IPS-NIHi7 (cell line): Measurements from ENCODE around the gene SHISA6.
A peak's percentile ranks its signal among the peaks of the same experiment; 100 is the strongest.

ENCODE experiments used
- DNase-seq: peaks from one replicate; pipeline ENCODE4 v3.0.0; 2012; ENCODE audit warnings: mixed read lengths; ENCODE audit errors: extremely low spot score

SHISA6 gene

DNA sequence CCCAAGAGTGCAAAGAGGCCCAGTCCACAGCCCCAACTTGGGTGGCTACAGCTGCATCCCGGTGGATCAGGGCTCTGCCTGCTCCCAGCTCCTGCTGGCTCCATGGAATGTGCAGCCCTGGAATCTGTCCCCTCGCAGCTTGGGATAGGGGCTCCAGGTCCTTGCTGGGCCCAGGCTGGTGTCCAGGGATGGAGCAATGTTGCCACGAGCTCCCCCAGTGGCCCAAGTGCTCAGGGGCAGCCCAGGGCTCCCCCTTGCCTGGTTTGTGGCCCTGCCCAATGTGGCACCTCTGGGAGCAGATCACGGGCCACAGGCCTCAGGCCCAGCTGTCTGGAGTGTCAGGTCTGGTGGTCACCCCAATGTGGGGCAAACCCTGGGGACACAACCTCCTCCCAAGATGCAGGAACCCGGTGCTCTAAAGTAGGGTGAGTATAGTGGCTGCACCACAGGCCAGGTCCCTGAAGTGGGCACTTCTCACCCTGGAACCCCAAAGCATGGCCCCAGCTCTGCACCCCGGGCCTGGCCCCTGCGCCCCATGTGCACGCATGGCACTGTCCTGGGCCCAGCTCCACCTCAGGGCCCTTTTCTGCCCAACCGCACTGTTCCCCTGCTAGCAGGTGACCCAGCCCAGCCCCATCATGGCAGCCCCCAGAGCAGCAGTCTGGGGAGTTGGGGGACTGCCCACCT, 342.4 kb downstream of the SHISA6 start:
- no peak for DNase-seq

DNA sequence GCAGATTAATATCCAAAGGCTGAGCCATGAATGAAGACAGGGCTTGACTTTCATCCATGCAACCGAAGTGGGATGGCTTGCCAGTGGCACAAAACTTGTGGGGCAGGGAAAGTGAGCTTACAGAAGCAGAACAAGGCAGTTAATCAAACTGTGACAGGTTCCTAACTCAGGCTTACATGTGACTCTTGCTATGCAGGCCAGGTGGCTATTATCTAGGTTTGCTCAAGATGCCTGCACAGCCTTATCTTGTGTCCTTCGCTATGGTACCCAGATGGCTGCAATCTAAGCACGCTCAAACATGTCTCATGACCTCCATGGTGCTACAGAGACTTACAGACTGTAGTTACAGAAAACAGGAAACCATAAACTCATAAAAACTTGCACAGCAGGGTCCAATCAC, 348.7 kb downstream of the SHISA6 start:
- no peak for DNase-seq

DNA sequence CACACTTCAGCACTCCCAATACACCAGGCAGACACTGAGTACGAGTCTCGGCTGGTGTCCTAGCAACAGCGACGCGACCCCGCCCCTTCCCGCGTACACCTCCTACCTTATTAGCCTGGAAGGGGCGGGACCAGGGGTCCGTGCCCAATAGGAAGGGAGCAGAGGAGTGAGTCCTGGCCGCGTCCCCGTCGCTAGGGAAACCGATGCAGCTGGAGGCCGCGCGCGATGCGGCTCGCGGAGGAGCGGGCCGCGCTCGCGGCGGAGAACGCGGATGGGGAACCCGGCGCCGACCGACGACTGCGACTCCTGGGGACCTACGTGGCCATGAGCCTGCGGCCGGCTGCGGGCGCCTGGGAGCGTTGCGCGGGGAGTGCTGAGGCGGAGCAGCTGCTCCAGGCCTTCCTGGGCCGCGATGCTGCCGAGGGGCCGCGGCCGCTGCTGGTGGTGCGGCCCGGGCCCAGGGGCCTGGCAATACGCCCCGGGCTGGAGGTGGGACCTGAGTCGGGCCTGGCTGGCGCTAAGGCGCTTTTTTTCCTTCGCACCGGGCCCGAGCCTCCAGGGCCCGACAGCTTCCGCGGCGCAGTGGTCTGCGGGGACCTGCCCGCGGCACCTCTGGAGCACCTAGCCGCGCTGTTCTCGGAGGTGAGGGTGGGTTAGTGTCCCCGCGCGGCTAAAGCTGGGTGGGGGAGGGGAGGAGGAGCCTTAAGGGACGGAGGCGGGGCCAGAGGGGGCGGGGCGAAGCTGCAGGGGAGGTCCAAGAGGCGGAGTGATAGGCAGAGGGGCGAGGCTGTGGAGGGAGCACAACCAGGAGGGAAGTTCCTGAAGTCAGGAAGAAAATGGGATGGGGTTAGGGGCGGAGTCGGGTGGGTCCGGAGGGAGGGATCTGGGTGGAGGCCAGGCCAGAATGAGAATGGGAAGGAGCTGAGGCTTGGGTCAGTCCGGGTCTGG, 357.5 kb downstream of the SHISA6 start, which contains the start of gene DNAH9:
Gene DNAH9, plus strand, starts transcription at position 197 of the 948 bp plus-strand sequence. Its CDS starts 29 bp downstream, at position 226.
- peak; percentile 96 for DNase-seq

DNA sequence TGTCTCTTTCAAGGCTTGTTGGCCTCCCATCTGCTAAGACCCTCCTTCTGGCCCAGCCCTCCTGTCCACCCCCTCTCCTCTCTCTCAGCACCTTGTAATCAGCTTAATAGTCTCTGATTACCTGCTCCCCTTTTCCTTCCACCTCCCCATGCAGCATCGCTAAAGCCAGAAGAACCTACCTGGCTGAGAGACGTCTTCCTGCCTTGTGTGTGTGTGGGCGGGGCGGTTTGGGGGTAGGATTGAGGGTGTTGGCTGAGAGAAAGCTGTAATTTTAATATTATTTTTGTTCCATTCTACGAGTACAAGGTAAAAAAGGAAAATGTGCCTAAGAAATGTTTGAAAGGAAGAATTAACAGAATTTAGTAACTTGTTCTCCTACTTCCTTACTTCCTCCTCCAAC, 360.6 kb downstream of the SHISA6 start:
- no peak for DNase-seq

DNA sequence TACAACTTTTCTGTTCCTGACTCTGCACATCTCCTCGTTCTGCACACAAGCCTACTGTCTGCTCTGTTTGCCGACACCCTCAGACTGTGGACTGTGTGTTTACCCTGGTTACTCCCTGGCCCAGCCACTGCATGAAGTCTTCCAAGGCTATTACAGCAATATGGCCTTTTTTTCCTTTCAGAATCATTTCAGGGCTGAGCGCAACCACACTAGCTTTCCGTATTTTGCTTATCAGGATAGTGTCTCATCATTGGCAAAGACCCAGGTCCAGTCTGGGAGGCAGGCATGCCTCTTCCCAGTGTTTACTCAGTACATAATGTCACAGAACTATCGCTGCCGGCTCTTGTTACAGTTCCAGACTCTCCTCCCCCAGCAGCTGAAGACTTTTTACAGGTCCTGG, 367.4 kb downstream of the SHISA6 start:
- no peak for DNase-seq

DNA sequence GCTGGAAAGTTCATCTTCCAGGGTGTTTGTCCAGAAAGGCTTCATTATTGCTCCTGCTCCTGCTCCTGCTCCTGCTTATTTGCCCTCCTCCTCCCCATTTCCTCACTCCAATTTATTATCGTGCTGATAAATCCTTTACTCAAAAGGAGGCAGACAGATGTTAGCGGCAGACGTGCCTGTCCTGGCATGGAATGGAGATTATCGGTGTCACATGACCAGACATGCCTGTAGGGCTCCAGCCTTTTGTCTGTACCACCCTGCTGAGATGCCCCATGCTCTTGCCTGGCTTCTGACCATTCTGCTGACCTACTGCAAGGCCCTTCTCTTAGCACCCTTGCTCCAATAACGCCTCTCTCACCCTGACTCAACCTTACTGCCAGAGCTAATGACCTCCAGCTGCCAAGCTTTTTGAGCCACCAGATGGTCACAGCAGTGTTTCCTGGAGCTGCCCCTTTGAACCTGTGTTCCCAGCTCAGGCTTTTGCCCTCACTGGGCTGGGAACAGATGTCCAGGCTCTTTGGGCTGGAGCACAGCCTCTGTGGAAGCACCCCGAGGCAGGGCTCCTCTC, 370.1 kb downstream of the SHISA6 start:
- DNase-seq, result no peak

DNA sequence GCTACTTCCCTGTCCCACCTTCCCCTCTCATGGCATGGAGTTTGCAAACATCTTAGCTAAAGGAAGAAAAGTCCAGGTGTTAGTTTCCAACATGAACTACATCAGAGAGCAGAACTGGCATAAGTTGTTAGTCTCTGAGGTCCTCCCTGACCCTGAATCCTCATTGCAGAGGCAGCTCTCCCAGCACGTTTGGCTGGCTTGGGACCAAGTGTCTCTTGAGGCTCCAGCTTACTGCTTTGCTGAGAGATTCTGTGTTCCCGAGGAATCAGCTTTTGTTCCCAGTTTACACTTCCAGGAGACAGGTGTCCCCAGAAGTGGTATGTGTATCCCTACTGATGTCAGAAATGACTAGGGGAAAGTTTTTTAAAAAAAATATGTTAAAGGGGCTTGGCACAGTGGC, 371.9 kb downstream of the SHISA6 start:
- DNase-seq, result no peak
